Liver (tissue), 9 donors: ENCODE data around the gene MMS22L. TPM values are rescaled to one million over a fixed set of nuclear protein-coding genes. Genes with fewer than 3 reads are reported as not detected.

Experiments
- DNase-seq: peaks from one replicate; pipeline ENCODE4 v3.0.0-alpha.2; 2017; ENCODE audit warnings: low spot score
- H3K27ac ChIP-seq, 2 donors: one replicate each; pipeline ENCODE4 v1.7.0; 2013; ENCODE audit warnings: inconsistent platforms in 2 of 2, low read length in 2 of 2, control low read depth in 1 of 2, low read depth in 1 of 2, mild to moderate bottlenecking in 1 of 2
- H3K27me3 ChIP-seq, 4 donors: one replicate each; pipeline versions ENCODE4 v1.6.1 to v1.7.0; 2013; ENCODE audit warnings: low read length in 3 of 4, inconsistent platforms in 1 of 4, mild to moderate bottlenecking in 1 of 4, moderate library complexity in 1 of 4; ENCODE audit not compliant: control insufficient read depth in 4 of 4, insufficient read depth in 4 of 4
- H3K36me3 ChIP-seq, 4 donors: one replicate each; pipeline versions ENCODE4 v1.6.1 to v1.7.0; 2013; ENCODE audit warnings: low read length in 3 of 4, mild to moderate bottlenecking in 3 of 4, low read depth in 1 of 4, moderate library complexity in 1 of 4; ENCODE audit not compliant: control insufficient read depth in 4 of 4, insufficient read depth in 3 of 4
- H3K4me1 ChIP-seq, 4 donors: one replicate each; pipeline versions ENCODE4 v1.6.1 to v1.7.0; 2013; ENCODE audit warnings: low read length in 3 of 4, mild to moderate bottlenecking in 3 of 4, moderate library complexity in 1 of 4; ENCODE audit not compliant: control insufficient read depth in 4 of 4, insufficient read depth in 4 of 4
- H3K4me3 ChIP-seq, 3 donors: one replicate each; pipeline versions ENCODE4 v1.6.1 to v1.7.0; 2013; ENCODE audit warnings: low read length in 3 of 3, control low read depth in 1 of 3, low read depth in 1 of 3, mild to moderate bottlenecking in 1 of 3
- H3K9ac ChIP-seq, 2 donors: one replicate each; pipeline ENCODE4 v1.7.0; 2013; ENCODE audit warnings: low read length in 2 of 2, mild to moderate bottlenecking in 2 of 2, moderate library complexity in 2 of 2, control low read depth in 1 of 2, low read depth in 1 of 2
- H3K9me3 ChIP-seq, 4 donors: one replicate each; pipeline versions ENCODE4 v1.6.1 to v1.7.0; 2013; ENCODE audit warnings: low read length in 3 of 4; ENCODE audit not compliant: control insufficient read depth in 4 of 4
- EGR1 ChIP-seq, 2 donors: IDR thresholded peaks; 2 replicates each; pipeline ENCODE4 v1.6.1; 2016 to 2018; ENCODE audit warnings: antibody characterized with exemption in 2 of 2, low read depth in 2 of 2
- FOXA2 ChIP-seq: IDR thresholded peaks from 2 replicates; pipeline ENCODE4 v1.6.1; 2016; ENCODE audit warnings: antibody characterized with exemption
- HNF4A ChIP-seq, 2 donors: conservative IDR thresholded peaks; 2 replicates each; pipeline ENCODE4 v1.6.1; 2016; ENCODE audit warnings: antibody characterized with exemption in 2 of 2, mild to moderate bottlenecking in 2 of 2
- HNF4G ChIP-seq: IDR thresholded peaks from 2 replicates; pipeline ENCODE4 v1.6.1; 2016; ENCODE audit warnings: antibody characterized with exemption
- JUND ChIP-seq, 2 donors: IDR thresholded peaks; 2 replicates each; pipeline ENCODE4 v1.6.1; 2016; ENCODE audit warnings: antibody characterized with exemption in 2 of 2
- NR2F2 ChIP-seq: IDR thresholded peaks from 2 replicates; pipeline ENCODE4 v1.6.1; 2016; ENCODE audit warnings: antibody characterized with exemption
- RAD21 ChIP-seq, 2 donors: IDR thresholded peaks; 2 replicates each; pipeline ENCODE4 v1.6.1; 2016; ENCODE audit warnings: antibody characterized with exemption in 2 of 2, mild to moderate bottlenecking in 2 of 2
- RXRA ChIP-seq, 2 donors: IDR thresholded peaks; 2 replicates each; pipeline ENCODE4 v1.6.1; 2017 to 2018; ENCODE audit warnings: antibody characterized with exemption in 2 of 2, mild to moderate bottlenecking in 1 of 2
- SP1 ChIP-seq: IDR thresholded peaks from 2 replicates; pipeline ENCODE4 v1.6.1; 2018; ENCODE audit warnings: antibody characterized with exemption, mild to moderate bottlenecking
- TAF1 ChIP-seq: conservative IDR thresholded peaks from 2 replicates; pipeline ENCODE4 v1.6.1; 2016; ENCODE audit warnings: antibody characterized with exemption, mild to moderate bottlenecking
- YY1 ChIP-seq: IDR thresholded peaks from 2 replicates; pipeline ENCODE4 v1.6.1; 2016; ENCODE audit warnings: antibody characterized with exemption, mild to moderate bottlenecking
- WGBS: extraction: QIAGEN DNeasy Blood & Tissue Kit; methylation state at CpG from one replicate; pipeline ENCODE4 v1.1.7; 2013; 5-methylcytosine and 5-hydroxymethylcytosine counted together
- polyA plus RNA-seq, 2 donors: library from polyadenylated mRNA; stranded (reverse) in 1 of 2; unstranded in 1 of 2; fragments of 200-250 nt in 1 of 2; fragments of >200 nt in 1 of 2; fragmentation: Nextera tagmentation in 1 of 2; extraction: Ambion mirVana in 1 of 2; gene quantifications; one replicate each; pipeline versions ENCODE4 v1.2.1 to v1.2.3, GENCODE V29; 2013 to 2015
- total RNA-seq, 2 donors: library from RNA; depleted of rRNA; stranded (reverse); fragments of >200 nt; gene quantifications; one replicate each; pipeline ENCODE4 v1.2.3, GENCODE V29; 2014
- TF ChIP-seq, protein P1 (sequence below): IDR thresholded peaks from 2 replicates; pipeline ENCODE4 v1.6.1; 2016; ENCODE audit warnings: antibody characterized with exemption
- TF ChIP-seq, protein P2 (sequence below): IDR thresholded peaks from 2 replicates; pipeline ENCODE4 v1.6.1; 2016; ENCODE audit warnings: antibody characterized with exemption, mild to moderate bottlenecking
- TF ChIP-seq, protein P3 (sequence below): IDR thresholded peaks from 2 replicates; pipeline ENCODE4 v1.6.1; 2016; ENCODE audit warnings: antibody characterized with exemption
- TF ChIP-seq, protein P4 (sequence below): IDR thresholded peaks from 2 replicates; pipeline ENCODE4 v1.6.1; 2016; ENCODE audit warnings: antibody characterized with exemption
- donor health status: healthy.
- donor health status: healthy.
- donor health status: healthy.
- donor health status: healthy.
- donor health status: healthy.

MMS22L gene
- total and polyA plus RNA-seq, 4 donors, result 0.32 to 14.9 (median 2.6) TPM

DNA sequence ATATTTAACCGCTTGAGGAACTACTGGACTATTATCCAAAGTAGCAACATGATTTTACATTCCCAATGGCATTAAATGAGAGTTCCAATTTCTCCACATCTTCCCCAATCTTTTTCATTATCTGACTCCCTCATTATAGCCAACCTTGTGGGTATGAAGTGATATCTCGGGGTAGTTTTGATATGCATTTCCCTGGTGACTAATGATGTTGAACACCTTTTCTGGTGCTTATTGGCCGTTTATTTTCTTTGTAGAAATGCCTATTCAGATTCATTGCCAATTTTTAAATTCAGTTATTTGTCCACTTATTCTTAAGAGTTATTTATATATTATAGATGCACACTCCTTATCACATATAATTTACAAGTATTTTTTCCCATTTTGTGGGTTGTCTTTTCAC lies 129.0 kb downstream of the MMS22L start:
- no peak overlapping the region for H3K27ac ChIP-seq
- H3K4me1 ChIP-seq, result no peaks in the 10 kb centered on the region
- no peak overlapping the region for H3K9ac ChIP-seq
- 96% methylated on average over 3 of the region's 3 CpGs for WGBS
- DNase-seq, result no peak
- TF ChIP-seq NR2F2, result no peak
- no peak for TF ChIP-seq YY1
- TF ChIP-seq HNF4G, result no peak
- TF ChIP-seq, protein P1, sequence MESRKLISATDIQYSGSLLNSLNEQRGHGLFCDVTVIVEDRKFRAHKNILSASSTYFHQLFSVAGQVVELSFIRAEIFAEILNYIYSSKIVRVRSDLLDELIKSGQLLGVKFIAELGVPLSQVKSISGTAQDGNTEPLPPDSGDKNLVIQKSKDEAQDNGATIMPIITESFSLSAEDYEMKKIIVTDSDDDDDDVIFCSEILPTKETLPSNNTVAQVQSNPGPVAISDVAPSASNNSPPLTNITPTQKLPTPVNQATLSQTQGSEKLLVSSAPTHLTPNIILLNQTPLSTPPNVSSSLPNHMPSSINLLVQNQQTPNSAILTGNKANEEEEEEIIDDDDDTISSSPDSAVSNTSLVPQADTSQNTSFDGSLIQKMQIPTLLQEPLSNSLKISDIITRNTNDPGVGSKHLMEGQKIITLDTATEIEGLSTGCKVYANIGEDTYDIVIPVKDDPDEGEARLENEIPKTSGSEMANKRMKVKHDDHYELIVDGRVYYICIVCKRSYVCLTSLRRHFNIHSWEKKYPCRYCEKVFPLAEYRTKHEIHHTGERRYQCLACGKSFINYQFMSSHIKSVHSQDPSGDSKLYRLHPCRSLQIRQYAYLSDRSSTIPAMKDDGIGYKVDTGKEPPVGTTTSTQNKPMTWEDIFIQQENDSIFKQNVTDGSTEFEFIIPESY, result no peak
- no peak for TF ChIP-seq RXRA (IDR thresholded peaks at IDR 0.05)
- no peak overlapping the region for H3K4me3 ChIP-seq
- H3K27me3 ChIP-seq, result no peaks in the 10 kb centered on the region
- H3K9me3 ChIP-seq, result no peaks in the 10 kb centered on the region
- no peaks in the 10 kb centered on the region for H3K36me3 ChIP-seq

DNA sequence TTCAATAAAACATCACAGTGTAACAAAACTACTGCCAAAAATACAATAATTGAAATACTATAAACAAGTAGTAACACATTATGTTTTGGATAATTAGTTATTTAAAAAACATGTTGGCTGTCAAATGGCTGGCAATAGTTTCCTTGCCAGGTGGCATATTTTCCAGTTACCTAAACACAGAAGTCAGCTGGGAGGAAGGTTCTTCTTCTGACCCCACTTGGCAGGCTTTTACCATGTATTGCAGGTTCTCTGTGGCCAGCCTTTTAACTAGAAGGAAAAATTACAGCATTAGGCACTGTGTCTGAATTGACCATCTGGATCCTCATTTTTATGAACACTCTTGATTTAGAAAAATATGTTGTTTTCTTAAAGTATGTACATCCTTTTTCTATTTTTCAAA lies 131.4 kb downstream of the MMS22L start:
- Histone ChIP-seq H3K9me3 (no peaks in the 10 kb centered on the region), H3K27ac (no peak overlapping the region), H3K27me3 (no peaks in the 10 kb centered on the region), H3K4me3 (no peak overlapping the region), H3K4me1 (no peaks in the 10 kb centered on the region), H3K9ac (no peak overlapping the region), H3K36me3 (no peaks in the 10 kb centered on the region)
- TF ChIP-seq EGR1 (IDR thresholded peaks at IDR 0.05; ENCODE audit: low read depth in 2 of 2) (no peak), FOXA2 (no peak), RXRA (IDR thresholded peaks at IDR 0.05) (no peak), JUND (IDR thresholded peaks at IDR 0.05) (no peak), SP1 (no peak)
- DNase-seq, result no peak

DNA sequence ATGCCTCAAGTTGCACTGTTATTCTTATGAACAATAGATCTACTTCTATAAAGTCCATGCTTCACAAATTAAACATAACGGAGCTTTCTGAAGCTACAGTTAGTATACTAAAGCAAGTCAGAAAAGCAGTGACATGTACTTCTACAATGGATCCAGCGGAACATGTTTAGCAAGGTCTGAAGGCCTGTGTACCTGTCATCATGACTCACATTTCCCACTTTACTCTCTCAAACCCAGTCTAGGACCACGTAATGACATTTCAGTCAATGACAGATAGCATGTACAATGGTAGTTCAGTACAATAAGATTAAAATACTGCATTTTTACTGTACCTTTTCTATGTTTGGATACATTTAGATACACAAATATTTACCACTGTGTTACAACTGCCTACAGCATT lies 132.1 kb downstream of the MMS22L start:
- Histone ChIP-seq H3K27ac (no peak overlapping the region), H3K9ac (no peak overlapping the region), H3K4me1 (no peaks in the 10 kb centered on the region), H3K9me3 (no peaks in the 10 kb centered on the region), H3K4me3 (no peak overlapping the region), H3K27me3 (no peaks in the 10 kb centered on the region), H3K36me3 (no peaks in the 10 kb centered on the region)
- WGBS, result 99% methylated on average over 3 of the region's 3 CpGs
- no peak for DNase-seq
- TF ChIP-seq, protein P2, sequence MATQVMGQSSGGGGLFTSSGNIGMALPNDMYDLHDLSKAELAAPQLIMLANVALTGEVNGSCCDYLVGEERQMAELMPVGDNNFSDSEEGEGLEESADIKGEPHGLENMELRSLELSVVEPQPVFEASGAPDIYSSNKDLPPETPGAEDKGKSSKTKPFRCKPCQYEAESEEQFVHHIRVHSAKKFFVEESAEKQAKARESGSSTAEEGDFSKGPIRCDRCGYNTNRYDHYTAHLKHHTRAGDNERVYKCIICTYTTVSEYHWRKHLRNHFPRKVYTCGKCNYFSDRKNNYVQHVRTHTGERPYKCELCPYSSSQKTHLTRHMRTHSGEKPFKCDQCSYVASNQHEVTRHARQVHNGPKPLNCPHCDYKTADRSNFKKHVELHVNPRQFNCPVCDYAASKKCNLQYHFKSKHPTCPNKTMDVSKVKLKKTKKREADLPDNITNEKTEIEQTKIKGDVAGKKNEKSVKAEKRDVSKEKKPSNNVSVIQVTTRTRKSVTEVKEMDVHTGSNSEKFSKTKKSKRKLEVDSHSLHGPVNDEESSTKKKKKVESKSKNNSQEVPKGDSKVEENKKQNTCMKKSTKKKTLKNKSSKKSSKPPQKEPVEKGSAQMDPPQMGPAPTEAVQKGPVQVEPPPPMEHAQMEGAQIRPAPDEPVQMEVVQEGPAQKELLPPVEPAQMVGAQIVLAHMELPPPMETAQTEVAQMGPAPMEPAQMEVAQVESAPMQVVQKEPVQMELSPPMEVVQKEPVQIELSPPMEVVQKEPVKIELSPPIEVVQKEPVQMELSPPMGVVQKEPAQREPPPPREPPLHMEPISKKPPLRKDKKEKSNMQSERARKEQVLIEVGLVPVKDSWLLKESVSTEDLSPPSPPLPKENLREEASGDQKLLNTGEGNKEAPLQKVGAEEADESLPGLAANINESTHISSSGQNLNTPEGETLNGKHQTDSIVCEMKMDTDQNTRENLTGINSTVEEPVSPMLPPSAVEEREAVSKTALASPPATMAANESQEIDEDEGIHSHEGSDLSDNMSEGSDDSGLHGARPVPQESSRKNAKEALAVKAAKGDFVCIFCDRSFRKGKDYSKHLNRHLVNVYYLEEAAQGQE, result no peak
- TF ChIP-seq RAD21 (IDR thresholded peaks at IDR 0.05) (no peak), YY1 (no peak), SP1 (no peak), EGR1 (IDR thresholded peaks at IDR 0.05; ENCODE audit: low read depth in 2 of 2) (no peak), HNF4G (no peak), NR2F2 (no peak), TAF1 (no peak), HNF4A (conservative IDR thresholded peaks at IDR 0.05) (no peak)
- TF ChIP-seq, protein P3, sequence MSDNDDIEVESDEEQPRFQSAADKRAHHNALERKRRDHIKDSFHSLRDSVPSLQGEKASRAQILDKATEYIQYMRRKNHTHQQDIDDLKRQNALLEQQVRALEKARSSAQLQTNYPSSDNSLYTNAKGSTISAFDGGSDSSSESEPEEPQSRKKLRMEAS, result no peak
- TF ChIP-seq, protein P4, sequence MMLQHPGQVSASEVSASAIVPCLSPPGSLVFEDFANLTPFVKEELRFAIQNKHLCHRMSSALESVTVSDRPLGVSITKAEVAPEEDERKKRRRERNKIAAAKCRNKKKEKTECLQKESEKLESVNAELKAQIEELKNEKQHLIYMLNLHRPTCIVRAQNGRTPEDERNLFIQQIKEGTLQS, result no peak
- TF ChIP-seq, protein P1, result no peak
